ENCODE data around the gene AQP12B.
"Not testable (repeated sequence)": the region's sequence is repeated elsewhere in the genome, so short reads cannot be mapped to it uniquely, and the experiment has no call there.

AQP12B gene

DNA sequence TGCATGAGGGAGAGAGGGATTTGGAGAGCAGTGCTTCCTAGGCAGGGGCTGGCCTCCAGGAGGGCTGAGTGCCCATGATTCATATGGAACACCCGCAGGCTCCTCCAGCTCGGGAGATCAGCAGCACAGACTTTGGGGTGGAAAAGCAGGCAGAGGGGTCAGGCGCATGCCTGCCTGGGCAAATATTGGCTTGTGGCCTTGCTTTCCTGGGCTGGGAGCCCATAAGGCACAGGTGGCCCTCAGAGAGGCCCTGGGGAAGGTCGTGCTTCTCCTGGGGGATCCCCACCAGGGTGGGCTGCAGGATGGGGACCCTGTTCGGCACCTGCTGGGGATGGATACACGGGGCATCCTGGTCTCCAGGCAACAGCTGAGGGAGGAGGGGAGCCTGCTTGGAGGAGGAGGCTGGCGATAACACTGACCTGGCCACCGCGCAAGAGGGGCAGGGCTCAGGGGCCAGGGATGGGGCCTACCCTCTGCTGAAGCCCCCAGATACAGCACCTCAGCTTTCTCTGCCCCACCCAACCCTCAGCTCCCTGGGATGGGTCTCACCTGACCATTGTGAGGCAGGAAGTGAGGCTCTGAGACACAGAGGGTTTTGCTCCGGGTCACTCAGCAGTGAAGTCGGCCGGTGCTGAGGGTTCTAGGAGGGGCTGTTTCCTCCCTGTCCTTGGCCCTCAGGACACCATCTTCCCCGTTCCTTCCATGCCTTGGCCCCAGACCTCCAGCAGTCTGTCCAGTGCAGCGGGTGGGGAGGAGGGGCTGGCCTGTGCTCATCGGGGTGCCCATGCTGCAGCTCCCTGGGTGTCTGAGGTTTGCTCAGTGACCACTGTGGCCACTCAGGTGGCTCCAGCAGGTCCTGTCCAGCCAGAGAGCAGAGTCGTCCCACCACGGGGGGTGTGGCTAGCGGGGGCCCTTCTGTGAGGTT is 21.0 kb upstream of the AQP12B start:
- Histone ChIP-seq H3K36me3 (ENCODE audit: insufficient read depth, insufficient read length, low read length) (no peaks in the 10 kb centered on the region), H3K9ac (ENCODE audit: insufficient read length, low read depth) (no peak overlapping the region), H3K4me3 (ENCODE audit: insufficient read length, low read depth) (no peak overlapping the region), H3K4me1 (ENCODE audit: insufficient read depth, insufficient read length) (peaks cover 5% of the 10 kb centered on the region), H3K27me3 (ENCODE audit: insufficient read depth, insufficient read length) (no peaks in the 10 kb centered on the region), H3K9me3 (ENCODE audit: insufficient read depth, low read length) (no peaks in the 10 kb centered on the region)
- TF ChIP-seq ZNF274 (IDR thresholded peaks at IDR 0.05; ENCODE audit: low read depth, low read length) (no peak), SUZ12 (IDR thresholded peaks at IDR 0.05; ENCODE audit: extremely low read depth, insufficient read depth, insufficient read length) (no peak), YY1 (IDR thresholded peaks at IDR 0.05; ENCODE audit: insufficient read depth, insufficient read length) (no peak)
- DNase-seq (ENCODE audit: low read depth, low spot score) = no peak

GRCh38 chr2:240702640-240703011 is 19.9 kb upstream of the AQP12B start:
- no peaks in the 10 kb centered on the region for H3K27me3 ChIP-seq (ENCODE audit: insufficient read depth, insufficient read length)
- no peak overlapping the region for H3K9ac ChIP-seq (ENCODE audit: insufficient read length, low read depth)
- no peaks in the 10 kb centered on the region for H3K36me3 ChIP-seq (ENCODE audit: insufficient read depth, insufficient read length, low read length)
- H3K9me3 ChIP-seq (ENCODE audit: insufficient read depth, low read length) = no peaks in the 10 kb centered on the region
- peaks cover 5% of the 10 kb centered on the region for H3K4me1 ChIP-seq (ENCODE audit: insufficient read depth, insufficient read length)
- no peak overlapping the region for H3K4me3 ChIP-seq (ENCODE audit: insufficient read length, low read depth)
- no peak for TF ChIP-seq SUZ12 (IDR thresholded peaks at IDR 0.05; ENCODE audit: extremely low read depth, insufficient read depth, insufficient read length)
- DNase-seq (ENCODE audit: low read depth, low spot score) = no peak

DNA sequence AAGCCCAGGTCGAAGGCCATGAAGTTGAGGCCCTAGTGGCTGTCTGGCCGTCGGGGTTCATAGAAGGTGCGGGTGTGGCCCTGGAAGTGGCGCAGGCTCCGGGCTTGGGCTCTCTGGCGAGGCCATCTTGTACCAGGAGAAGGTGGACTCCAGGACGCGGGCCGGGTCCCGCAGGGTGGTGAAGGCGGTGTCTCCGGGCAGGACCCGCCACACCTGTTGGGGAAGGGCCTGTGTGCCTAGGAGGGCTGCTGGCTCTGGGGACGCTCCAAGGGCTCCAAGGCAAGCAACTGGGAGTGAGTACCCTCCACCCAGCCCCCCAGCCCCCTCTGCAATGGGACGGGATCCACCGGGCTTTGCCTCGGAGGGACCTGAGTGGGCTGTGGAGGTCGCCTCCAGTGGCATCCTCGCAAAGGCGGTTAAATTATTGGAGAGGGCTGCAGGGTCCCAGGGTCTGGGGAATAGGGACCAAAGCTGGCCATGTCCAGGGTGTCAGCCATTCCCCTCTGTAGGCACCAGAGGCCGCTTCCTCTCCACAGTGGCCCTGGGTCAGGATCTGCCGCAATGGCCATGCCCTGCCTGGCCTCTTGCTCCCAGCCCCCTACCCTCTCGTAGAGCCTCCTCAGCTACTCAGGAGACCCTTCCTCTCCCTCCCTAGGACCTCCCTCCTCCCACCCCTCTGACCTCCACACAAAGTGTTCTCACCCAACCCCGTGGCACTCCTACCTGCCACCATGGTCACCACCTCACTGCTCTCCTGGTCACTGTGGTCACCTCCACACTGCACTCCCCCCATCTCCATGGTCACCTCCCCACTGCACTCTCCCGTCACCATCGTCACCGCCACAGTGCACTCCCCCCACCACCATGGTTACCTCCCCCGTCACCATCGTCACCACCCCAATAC is 19.3 kb upstream of the AQP12B start:
- H3K4me1 ChIP-seq (ENCODE audit: insufficient read depth, insufficient read length) = peaks cover 3% of the 10 kb centered on the region
- no peaks in the 10 kb centered on the region for H3K9me3 ChIP-seq (ENCODE audit: insufficient read depth, low read length)
- no peak for DNase-seq (ENCODE audit: low read depth, low spot score)
- no peaks in the 10 kb centered on the region for H3K36me3 ChIP-seq (ENCODE audit: insufficient read depth, insufficient read length, low read length)
- no peaks in the 10 kb centered on the region for H3K27me3 ChIP-seq (ENCODE audit: insufficient read depth, insufficient read length)
- H3K9ac ChIP-seq (ENCODE audit: insufficient read length, low read depth) = no peak overlapping the region
- no peak overlapping the region for H3K4me3 ChIP-seq (ENCODE audit: insufficient read length, low read depth)
- no peak for TF ChIP-seq SUZ12 (IDR thresholded peaks at IDR 0.05; ENCODE audit: extremely low read depth, insufficient read depth, insufficient read length)
- TF ChIP-seq ZNF274 (IDR thresholded peaks at IDR 0.05; ENCODE audit: low read depth, low read length) = no peak
- no peak for TF ChIP-seq YY1 (IDR thresholded peaks at IDR 0.05; ENCODE audit: insufficient read depth, insufficient read length)

DNA sequence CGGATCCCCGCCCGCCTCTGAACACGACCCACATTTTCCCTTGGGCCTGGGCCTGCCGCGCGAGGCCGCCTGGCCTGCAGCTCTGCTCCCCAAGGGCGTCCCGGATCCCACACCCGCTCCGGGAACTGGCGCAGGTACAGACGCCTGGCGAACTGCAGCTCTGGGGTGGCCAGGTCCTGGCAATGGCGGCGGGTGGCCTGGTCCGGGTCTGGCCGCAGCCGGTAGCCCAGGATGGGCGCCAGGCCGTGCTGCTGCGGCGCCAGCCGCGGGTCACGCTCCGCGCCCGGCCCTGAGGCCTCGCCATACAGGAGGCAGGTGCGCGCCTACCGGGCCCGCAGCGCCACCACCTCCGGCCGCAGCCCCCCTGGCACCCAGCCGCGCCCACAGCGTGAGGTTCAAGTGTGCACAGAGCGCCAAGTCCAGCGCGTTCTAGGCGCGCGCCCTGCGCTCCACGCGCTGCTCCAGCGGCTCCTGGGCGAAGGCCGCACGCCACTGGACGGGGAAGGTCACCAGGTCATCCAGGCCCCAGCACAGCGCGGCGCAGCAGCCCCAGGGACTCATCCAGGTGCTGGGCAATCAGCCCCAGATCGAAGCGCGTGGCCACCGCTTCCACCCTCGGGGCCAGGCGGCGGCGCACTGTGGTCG is 18.5 kb upstream of the AQP12B start:
- H3K27me3 ChIP-seq (ENCODE audit: insufficient read depth, insufficient read length) = no peaks in the 10 kb centered on the region
- no peak overlapping the region for H3K4me3 ChIP-seq (ENCODE audit: insufficient read length, low read depth)
- TF ChIP-seq YY1 (IDR thresholded peaks at IDR 0.05; ENCODE audit: insufficient read depth, insufficient read length) (no peak), ZNF274 (IDR thresholded peaks at IDR 0.05; ENCODE audit: low read depth, low read length) (no peak), SUZ12 (IDR thresholded peaks at IDR 0.05; ENCODE audit: extremely low read depth, insufficient read depth, insufficient read length) (no peak)
- H3K4me1 ChIP-seq (ENCODE audit: insufficient read depth, insufficient read length) = peaks cover 3% of the 10 kb centered on the region
- H3K36me3 ChIP-seq (ENCODE audit: insufficient read depth, insufficient read length, low read length) = no peaks in the 10 kb centered on the region
- H3K9me3 ChIP-seq (ENCODE audit: insufficient read depth, low read length) = no peaks in the 10 kb centered on the region
- H3K9ac ChIP-seq (ENCODE audit: insufficient read length, low read depth) = no peak overlapping the region
- DNase-seq (ENCODE audit: low read depth, low spot score) = no peak

DNA sequence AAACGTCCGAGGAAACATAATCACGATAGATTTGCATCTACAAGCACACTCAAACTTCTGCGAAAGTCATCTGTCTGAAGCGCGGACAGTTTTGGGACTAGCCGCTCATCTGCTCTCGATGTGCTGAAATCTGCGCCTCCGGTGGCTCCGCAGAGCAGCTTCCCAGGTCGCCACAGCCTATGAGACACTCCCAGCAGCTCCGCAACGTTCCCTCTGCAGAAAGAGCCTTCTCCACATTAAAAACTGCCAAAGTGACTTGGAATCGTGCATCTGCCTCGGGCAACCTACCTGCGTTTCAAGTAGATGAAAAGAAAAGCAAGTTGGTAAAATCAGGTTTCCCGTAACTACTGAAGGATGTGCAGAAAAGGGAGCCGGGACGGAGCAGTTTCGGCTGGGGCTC is 17.9 kb upstream of the AQP12B start:
- not testable (repeated sequence) for H3K36me3 ChIP-seq (ENCODE audit: insufficient read depth, insufficient read length, low read length); H3K4me3 ChIP-seq (ENCODE audit: insufficient read length, low read depth); H3K9ac ChIP-seq (ENCODE audit: insufficient read length, low read depth); H3K9me3 ChIP-seq (ENCODE audit: insufficient read depth, low read length); DNase-seq (ENCODE audit: low read depth, low spot score); H3K4me1 ChIP-seq (ENCODE audit: insufficient read depth, insufficient read length); H3K27me3 ChIP-seq (ENCODE audit: insufficient read depth, insufficient read length)

GRCh38 chr2:240699835-240700234 is 17.1 kb upstream of the AQP12B start:
- H3K9ac ChIP-seq (ENCODE audit: insufficient read length, low read depth); H3K9me3 ChIP-seq (ENCODE audit: insufficient read depth, low read length); DNase-seq (ENCODE audit: low read depth, low spot score); H3K4me3 ChIP-seq (ENCODE audit: insufficient read length, low read depth); H3K27me3 ChIP-seq (ENCODE audit: insufficient read depth, insufficient read length); H3K4me1 ChIP-seq (ENCODE audit: insufficient read depth, insufficient read length); H3K36me3 ChIP-seq (ENCODE audit: insufficient read depth, insufficient read length, low read length): not testable (repeated sequence)

DNA sequence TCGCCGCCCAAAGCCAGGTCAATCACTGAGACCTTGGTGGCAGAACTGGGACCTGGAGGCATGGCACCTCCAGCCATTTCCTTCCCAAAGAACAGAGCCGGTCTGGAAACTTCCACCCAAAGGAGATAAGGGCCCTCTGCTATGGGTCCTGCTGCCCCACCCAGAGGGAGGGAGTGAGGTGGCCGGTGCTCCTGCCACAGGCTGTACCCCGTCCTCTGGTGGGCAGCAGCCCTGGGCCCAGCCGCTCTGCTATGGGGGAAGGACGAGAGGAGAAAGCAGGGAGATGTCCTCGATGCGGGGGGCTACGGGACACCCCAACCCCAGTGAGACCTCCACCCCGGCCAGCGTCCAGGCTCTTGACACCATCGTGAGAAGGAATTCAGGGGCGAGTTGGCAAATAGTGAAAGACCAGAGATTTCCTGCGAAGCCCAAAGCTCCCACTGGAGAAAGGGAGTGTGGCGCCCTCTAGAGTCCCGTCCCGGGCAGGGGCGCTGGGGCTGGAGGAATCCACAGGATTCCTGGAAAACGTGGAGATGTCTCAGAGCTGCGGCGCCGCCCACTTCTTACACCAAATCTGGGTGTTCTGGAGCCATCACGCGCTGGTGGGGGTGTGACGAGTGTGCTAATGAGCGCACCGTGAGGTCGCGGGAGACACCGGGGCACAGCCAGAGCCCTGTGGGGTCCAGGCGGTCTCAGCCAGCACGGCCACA is 16.3 kb upstream of the AQP12B start:
- DNase-seq (ENCODE audit: low read depth, low spot score); H3K9me3 ChIP-seq (ENCODE audit: insufficient read depth, low read length); H3K36me3 ChIP-seq (ENCODE audit: insufficient read depth, insufficient read length, low read length); H3K27me3 ChIP-seq (ENCODE audit: insufficient read depth, insufficient read length); H3K9ac ChIP-seq (ENCODE audit: insufficient read length, low read depth); H3K4me1 ChIP-seq (ENCODE audit: insufficient read depth, insufficient read length); H3K4me3 ChIP-seq (ENCODE audit: insufficient read length, low read depth): not testable (repeated sequence)

DNA sequence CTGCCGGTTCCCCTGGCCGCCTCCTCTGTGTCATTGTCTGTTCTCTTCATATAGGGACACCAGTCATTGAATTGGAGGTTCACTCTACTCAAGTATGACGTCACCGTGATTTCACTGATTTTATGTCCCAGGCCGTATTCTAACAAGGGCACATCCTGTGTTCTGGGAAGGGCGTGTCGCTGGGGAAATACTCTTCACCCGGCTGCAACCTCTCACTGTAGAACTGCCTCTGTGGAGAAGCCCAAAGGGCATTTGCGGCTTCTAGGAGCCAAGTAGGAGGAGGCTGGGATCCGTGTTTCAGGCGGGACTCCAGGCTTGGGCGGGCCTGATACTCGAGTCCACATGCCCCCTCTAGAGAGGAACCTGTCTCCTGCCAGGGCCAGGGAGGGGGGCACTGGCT is 13.8 kb upstream of the AQP12B start:
- H3K9ac ChIP-seq (ENCODE audit: insufficient read length, low read depth); H3K4me3 ChIP-seq (ENCODE audit: insufficient read length, low read depth); DNase-seq (ENCODE audit: low read depth, low spot score); H3K27me3 ChIP-seq (ENCODE audit: insufficient read depth, insufficient read length); H3K9me3 ChIP-seq (ENCODE audit: insufficient read depth, low read length); H3K36me3 ChIP-seq (ENCODE audit: insufficient read depth, insufficient read length, low read length); H3K4me1 ChIP-seq (ENCODE audit: insufficient read depth, insufficient read length): not testable (repeated sequence)

GRCh38 chr2:240695593-240695992 is 12.9 kb upstream of the AQP12B start:
- not testable (repeated sequence) for H3K9me3 ChIP-seq (ENCODE audit: insufficient read depth, low read length); H3K4me1 ChIP-seq (ENCODE audit: insufficient read depth, insufficient read length); H3K4me3 ChIP-seq (ENCODE audit: insufficient read length, low read depth); H3K9ac ChIP-seq (ENCODE audit: insufficient read length, low read depth); DNase-seq (ENCODE audit: low read depth, low spot score); H3K36me3 ChIP-seq (ENCODE audit: insufficient read depth, insufficient read length, low read length); H3K27me3 ChIP-seq (ENCODE audit: insufficient read depth, insufficient read length)

- H3K27me3 ChIP-seq (ENCODE audit: insufficient read depth, insufficient read length); H3K4me1 ChIP-seq (ENCODE audit: insufficient read depth, insufficient read length); H3K4me3 ChIP-seq (ENCODE audit: insufficient read length, low read depth); H3K36me3 ChIP-seq (ENCODE audit: insufficient read depth, insufficient read length, low read length); DNase-seq (ENCODE audit: low read depth, low spot score); H3K9ac ChIP-seq (ENCODE audit: insufficient read length, low read depth); H3K9me3 ChIP-seq (ENCODE audit: insufficient read depth, low read length): not testable (repeated sequence)
Observed at GRCh38 chr2:240694304-240694703, 11.6 kb upstream of the AQP12B start.
